ENCODE measurements around the gene TOM1L1. TPM values are rescaled to one million over a fixed set of nuclear protein-coding genes. Genes with fewer than 3 reads are reported as not detected.

The TOM1L1 gene
- total RNA-seq, 1 experiment from 2014 or later = 58.5 TPM

DNA sequence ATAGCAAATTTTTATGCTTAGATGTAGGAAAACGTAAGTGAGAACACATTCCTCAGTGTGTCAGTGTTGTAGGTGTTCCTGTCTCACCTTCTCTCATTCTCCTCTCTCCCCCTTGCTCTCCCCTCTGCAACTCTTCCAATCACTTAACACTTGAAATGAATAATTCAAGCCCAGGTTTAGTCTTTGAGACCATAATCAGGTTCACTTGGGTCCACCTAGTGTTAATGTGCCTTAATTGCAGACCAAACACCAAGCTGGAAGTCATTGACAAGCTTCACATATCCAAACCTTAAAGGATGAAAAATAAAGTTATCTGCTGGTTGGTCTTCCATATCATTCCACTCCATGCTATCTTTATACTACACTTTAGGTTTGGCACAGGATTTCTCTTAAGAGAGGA lies 104.9 kb downstream of the TOM1L1 start:
- ChIA-PET CTCF (interaction anchor here (0.5 to 2.6 kb wide), 16 partner anchors 9 to 486 kb away, joined by 3 to 38 read pairs (median 4); no protein-coding TSS in a partner anchor), POLR2A (no interaction called here)
- ATAC-seq (peak; percentile 89), DNase-seq (ENCODE audit: low spot score) (peak; percentile 30)
- no peak overlapping the region for H3K27ac Mint-ChIP-seq
- H3K4me1 Mint-ChIP-seq = peaks cover 24% of the 10 kb centered on the region
- no peaks in the 10 kb centered on the region for H3K27me3 Mint-ChIP-seq (ENCODE audit: low read depth)
- TF ChIP-seq CTCF (IDR thresholded peaks at IDR 0.05) = peak; percentile 40
- TF ChIP-seq ZNF263 (CRISPR knock-in tag; IDR thresholded peaks at IDR 0.05; ENCODE audit: low read depth) = no peak
- no peak for TF ChIP-seq ZNF317 (CRISPR knock-in tag; IDR thresholded peaks at IDR 0.05; ENCODE audit: borderline replicate concordance, low read depth)
- TF ChIP-seq AR (CRISPR knock-in tag; IDR thresholded peaks at IDR 0.05) = no peak
- no peak for TF ChIP-seq ZNF121 (CRISPR knock-in tag; IDR thresholded peaks at IDR 0.05)
- no peaks in the 10 kb centered on the region for H3K9me3 Mint-ChIP-seq
- H3K36me3 Mint-ChIP-seq = 0 out of 2 replicates have a peak, but pooled peaks cover 3% of the 10 kb centered on the region
- no peak overlapping the region for H3K4me3 Mint-ChIP-seq

Other genes with a start within 250 kb of the TOM1L1 start
- 58.1 to 65.0 TPM (median 59.9 TPM) in 3 replicates for gene COX11, start 67.8 kb downstream of the TOM1L1 start, total RNA-seq (2021)
- gene STXBP4, start 67.9 kb downstream of the TOM1L1 start, total RNA-seq (2021) = 9.4 to 12.0 TPM (median 9.8 TPM) in 3 replicates